ENCODE data around the gene ACO2.
"Not testable (repeated sequence)": the region's sequence is repeated elsewhere in the genome, so short reads cannot be mapped to it uniquely, and the experiment has no call there.

The ACO2 gene

DNA sequence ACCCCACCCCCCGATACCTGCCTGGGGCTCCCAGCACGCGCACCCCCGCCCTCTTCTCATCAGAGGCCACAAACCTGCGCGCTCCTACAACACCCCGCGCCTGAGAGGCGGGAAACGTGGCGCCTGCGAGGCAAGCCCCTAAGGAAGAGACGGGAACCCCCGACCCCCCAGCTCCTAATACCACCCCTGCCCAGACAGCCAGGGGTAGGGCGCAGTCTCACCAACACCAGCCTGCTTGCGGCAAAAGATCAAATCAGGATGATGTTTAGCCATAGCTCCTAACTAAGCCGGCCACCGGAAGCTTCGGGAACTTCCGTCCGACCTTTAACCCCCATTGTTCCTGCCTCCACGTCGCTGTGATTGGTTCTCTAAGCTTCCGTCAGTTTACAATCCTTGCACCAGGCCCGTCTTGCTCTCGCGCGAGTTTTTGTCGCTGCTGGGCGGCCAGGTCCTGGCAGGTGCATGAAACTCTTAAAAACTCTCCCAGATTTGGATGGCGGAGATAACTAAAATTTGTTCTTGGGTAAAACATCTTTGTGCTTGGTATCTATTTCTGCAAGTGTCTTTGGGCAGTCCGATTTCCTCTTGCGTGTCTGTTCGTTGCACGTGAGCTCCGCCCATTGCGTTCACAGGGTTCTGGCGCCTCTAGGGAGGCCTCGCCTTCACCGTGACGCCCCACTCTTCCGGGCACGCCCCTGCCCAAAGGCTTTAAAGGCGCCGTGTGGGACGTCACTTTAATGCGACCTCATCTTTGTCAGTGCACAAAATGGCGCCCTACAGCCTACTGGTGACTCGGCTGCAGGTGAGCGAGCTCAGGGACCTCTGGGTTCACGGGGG is at the start of gene ACO2, which contains the start of gene PHF5A:
Gene ACO2 (plus strand): TSS at position 737 of the 837 bp plus-strand sequence. CDS start 30 bp downstream, at position 767.
Gene PHF5A (minus strand): TSS at position 312 of the 837 bp plus-strand sequence. CDS start 39 bp downstream, at position 273.
- peak; percentile 98 for DNase-seq

DNA sequence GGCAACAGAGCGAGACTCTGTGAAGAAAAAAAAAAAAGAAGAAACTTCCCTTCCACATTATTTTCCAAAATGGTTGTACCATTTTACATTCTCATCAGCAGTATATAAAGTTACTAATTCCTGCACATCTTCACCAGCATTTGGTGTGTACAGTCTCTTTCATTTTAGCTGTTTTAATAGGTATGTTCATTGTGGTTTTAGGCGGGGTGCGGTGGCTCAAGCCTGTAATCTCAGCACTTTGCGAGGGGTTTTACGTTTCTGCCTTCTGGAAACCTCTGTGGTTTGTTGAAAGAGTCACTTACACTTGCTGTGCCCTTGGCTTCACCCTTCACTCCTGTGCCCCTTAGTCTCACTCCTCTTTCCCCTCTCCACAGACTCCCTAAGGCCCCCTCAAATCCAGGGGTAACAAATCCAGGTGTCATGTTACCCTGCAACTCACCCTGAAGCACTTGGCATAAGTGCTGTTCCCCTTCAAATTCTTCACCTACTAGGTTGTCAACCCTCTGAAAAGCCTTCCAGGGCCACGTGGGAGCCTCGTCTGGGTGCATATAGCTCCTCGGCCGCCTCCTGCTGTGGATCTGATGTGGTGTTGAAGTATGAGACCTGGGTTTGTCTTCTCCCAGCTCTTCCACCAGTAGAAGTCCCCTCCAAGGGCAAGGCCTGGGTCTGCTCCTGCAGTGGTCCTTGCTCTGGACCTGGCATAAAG is 43.1 kb upstream of the ACO2 start:
- no peak for DNase-seq

DNA sequence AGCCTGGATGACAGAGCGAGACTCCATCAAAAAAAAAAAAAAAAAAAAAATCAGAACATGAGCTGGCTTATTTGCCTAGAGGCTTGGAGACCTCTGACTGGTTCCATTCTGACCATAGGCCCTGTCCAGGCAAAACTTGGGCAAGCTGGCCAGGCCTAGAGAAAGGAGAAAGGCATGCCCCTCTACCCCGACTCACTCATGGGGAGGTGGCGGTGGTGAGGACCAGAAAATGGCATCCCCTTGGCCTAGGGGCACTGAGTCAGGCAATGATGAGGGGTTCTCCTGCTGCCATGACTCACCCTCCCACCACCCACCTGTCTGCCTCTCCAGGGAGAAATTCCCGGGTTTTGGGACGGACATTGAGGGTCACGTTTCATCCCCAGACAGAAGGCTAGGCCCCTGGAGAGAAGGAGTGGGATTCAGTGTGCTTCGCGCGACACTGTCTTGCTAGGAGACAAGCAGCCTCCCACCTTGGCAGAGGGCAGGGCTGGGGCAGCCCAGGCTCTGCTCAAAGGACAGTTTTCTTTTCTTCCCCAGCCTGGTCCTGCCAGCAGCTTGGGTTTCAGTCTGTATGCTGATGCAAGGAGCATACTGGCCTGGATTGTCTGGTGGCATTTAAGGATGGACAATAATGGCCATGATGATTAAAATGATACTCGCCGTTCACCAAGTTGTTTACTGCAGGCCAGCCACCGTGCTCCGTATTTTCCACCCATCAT is 39.5 kb upstream of the ACO2 start:
- no peak for DNase-seq

DNA sequence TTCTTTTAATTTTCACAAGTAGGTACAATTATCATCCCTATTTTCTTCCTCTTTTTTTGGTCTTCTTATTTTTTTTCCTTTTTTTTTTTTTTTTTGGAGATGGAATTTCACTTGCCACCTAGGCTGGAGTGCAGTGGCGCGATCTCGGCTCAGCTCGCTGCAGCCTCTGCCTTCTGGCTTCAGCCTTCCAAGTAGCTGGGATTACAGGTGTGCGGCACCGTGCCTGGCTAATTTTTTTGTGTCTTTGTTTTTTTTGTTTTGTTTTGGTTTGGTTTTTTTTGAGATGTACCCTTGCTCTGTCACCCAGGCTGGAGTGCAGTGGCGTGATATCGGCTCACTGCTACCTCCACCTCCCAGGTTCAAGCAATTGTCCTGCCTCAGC is 39.0 kb upstream of the ACO2 start:
- no peak for DNase-seq

DNA sequence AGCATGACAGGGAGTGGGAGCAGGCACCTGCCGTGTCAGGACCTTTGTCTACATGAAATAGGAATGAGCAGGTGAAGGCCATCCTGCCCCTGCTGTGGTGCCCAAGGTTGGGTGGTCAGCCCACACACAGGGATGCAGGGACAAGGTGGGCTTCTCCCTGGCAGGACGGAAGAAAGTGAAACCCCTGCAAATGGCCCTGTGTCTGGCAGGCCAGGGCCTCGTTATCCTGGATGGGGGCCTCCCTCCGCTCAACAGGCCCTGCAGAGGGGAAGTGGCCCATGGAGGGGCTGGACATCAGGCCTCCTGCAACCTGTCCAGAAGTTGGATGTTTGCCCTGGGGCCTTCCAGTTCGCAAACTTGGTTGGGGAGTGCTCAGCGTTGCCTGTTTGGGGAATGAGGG is 37.3 kb upstream of the ACO2 start:
- no peak for DNase-seq

DNA sequence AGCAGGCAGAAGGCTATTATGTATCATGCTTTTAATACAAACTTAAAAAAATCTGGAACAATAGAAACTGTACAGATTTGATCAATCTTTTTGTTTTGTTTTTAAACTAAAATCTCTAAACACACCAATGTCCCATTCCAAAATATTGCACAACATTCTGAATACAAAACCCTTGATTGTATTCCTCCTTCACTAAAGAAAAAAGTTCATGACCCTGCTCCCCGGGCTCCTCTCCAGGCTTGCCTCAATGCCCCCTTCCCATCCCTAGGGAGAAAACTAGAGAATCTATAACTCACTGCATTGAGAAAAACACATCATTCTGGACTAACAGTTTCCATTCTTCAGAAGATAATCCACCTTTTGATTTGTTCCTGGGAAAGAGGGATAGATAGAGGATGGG is 35.4 kb upstream of the ACO2 start:
- not testable (repeated sequence) for DNase-seq

DNA sequence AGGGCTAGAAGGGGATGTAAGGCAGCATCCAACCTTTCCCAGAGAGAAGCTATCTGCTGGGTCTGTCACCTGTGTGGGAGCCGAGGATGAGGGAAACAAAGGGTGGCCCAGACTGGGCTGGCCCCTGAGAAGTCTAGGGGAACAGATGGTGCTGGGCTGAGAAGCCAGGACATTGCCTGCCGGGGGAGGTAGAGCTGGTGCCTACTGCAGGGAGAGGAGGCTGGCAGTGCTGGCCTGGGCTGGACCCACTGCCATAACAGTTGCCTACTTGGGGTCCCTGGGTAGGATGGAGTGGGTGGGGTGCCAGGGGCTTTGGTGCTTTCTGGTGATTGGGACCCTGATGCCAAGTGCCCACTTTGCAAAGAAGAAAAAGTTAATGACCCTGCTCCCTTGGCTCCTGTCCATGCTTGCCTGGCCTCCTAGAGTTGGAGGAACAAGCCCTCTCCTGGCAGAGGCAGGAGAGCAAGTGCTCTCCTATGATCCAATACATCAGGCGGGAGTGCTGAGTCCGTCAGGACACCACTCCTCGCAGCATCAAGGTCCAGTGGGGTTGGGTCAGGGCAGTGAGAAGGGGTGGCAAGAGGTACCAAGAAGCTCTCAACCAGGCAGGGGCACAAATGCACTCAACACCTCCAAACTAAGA is 34.4 kb upstream of the ACO2 start:
- not testable (repeated sequence) for DNase-seq

DNA sequence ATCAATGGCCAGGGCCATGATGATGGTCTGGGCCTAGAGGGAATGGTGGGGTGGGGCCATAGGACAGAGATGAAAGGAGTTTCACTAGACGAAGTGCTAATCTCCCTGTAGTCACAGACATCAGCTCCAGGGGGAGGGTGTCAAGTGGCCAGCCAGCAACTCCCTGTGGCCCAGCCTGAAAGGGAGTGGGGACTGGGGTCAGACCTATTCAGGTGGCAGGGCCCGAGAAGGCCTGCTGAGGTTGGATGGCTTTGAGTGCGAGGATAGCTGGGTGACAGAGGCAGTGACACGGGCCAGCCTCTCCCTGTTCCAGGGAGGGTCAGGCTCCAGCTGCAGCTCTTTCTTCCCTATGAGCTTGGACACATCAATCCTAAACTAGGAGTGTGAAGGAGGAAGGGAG is 33.4 kb upstream of the ACO2 start:
- no peak for DNase-seq

DNA sequence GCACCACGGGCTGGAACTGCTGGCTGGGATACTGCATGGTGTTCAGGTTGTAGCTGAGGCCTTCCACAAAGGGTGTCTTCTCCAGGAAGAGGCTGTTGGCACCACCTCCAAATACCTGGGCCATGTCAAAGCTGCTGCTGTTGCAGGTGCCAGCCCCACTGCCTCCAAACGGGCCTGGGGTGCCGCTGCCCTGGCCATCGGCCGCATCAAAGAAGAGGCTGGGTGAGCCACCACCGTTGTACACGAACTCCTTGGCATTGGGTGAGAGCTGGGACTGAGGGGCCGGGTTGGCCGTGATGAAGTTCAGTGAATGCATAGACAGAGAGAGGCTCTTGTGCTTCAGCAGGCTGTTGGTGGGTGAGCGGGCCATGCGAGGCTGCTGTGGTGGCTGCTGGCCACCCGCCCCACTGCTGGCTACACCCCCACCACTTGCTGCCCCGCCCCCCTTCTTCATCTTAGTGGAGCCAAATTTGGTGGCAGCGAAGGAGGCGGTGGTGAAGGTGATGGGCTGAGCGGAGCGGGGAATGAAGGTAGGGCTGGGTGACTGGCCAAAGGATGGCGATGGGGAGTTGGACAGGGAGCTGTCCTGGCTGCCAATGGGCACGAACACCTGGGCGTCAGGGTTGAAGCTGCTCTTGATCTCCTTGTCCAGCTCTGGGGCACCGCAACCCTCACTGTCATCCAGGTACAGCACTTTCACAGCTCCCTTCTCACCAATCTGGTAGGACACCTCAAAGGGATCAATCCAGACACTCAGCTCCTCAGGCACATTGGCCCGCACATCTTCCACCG is 32.4 kb upstream of the ACO2 start:
- DNase-seq: no peak

DNA sequence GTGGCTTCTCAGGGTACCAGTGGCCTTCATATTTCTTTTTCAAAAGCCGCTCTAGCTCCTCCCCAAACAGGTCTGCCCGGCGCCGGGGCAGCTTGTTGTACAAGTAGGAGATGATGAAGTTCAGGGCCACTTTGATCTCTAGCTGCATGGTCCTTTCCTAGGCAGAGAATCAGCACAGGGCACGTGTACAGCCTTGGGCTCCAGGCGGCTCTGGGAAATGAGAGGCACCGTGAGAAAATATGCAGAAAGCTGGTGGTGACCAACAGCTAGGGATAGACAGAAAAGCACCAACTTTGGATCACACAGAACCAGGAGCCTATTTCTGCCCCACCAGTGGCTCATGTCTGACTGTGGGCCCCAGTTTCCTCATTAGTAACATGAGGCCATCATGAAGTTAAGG is 31.7 kb upstream of the ACO2 start:
- no peak for DNase-seq

DNA sequence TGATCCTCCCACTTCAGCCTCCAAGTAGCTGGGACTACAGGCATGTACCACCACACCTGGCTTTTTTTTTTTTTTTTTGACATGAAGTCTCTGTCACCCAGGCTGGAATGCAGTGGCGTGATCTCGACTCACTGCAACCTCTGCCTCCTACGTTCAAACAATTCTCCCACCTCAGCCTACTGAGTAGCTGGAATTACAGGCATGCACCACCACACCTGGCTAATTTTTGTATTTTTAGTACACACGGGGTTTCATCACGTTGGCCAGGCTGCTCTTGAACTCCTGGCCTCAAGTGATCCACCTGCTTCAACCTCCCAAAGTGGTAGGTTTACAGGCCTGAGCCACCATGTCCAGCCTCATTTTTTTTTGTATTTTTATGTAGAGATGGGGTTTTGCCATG is 28.4 kb upstream of the ACO2 start:
- not testable (repeated sequence) for DNase-seq

DNA sequence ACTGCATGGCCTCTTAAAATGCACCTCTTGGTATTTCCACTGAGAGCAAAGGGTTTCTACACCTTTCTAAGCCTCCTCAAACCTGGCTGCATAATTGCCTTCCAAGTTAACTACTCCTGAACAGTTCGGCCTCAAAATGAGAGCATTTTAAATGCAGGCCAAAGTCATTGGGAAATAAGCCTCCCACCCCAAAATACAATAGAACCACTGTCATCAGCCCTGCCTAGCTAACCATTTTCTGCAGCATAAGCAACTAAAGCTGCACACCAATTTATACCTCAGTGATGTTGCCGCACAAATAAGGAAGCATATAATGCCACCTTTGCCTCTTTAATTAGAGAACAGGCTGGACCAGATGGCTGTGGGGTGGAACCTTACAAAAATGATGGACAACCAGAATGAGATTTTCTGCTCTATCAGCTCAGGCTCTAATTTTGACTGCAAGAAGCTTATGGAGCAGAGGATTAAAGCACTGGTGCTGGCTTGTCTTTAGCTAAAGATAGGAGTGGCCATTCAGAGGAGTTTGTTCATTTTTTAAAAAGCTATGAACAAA is 26.6 kb upstream of the ACO2 start:
- no peak for DNase-seq

DNA sequence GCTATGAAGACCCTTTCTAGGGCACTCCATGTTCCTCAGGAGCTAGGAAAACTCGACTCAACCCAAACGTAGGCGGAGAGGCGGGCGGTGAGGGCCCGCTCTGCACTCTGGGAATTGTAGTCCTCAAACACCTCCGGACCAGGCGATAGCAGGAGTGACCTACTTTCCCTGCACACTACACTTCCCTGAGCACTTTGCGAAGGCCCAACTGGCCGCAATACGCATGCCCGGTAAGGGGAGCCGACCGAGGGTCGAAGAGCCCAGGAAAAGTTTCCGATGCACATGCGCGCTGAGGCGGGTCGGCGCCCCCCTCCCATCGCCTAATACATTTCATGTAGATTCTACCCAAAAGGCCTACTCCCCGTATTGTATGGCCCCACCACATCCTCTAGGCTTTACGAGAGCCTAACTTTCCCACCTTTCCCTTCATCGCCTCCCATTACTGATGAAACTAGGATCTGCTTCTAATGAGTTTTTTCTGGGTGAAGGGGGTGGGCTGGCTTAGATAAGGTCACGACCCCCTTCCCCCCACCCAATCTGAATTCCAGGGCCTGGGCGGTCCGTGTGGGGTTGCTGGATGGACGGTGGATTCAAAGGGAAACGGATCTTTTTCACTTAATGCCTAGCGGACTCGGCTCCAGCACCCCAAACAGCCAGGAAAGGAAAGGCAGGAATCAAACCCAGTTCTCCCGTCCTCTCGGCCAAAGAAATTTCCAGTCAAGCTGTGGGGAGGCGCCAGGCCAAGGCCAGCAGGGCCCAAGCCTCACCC is 24.4 kb upstream of the ACO2 start:
- DNase-seq: peak; percentile 96

DNA sequence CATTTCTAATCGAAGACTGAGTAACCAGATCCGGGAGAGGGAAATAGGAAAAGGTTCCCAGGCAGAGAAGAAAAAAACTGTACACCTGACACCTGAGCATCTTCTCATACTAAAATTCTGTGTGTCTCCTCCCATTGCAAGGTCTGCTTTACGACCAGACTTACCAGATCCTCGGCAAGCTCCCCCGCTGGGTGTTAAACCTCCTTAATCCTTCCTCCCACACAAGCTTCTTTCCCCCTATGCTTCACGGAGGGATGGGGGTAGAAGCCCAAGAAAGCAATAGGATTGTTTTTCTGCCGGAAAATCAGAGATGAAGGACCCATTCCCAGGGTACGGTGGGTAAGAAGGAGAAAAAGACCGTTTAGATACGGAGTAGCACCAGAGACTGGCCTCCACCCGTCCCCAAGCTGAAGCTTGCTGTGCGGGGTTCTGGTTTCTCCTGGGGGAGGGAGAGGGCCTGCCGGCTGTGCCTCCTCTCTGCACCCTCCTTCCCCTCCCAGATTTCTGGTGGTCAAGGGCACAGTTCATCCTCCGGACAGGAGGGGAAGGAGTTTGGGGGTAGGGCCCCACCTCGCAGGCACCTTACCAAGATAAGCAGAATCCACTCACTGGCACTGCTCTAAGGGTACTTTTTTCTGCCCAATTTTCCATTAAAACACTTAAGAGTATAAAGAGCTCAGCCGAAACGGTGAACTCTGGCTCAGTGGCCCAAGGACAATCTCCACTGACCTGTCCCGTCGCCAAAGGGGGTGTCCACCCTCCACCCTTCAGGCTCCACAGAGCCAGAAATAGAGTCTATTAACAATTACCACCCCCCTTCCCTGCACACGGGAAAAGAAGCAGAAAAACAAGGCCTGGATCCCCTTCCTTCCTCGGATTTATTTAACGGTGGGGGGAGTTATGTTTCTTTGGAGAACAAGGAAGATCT is 23.5 kb upstream of the ACO2 start:
- DNase-seq: peak; percentile 34

DNA sequence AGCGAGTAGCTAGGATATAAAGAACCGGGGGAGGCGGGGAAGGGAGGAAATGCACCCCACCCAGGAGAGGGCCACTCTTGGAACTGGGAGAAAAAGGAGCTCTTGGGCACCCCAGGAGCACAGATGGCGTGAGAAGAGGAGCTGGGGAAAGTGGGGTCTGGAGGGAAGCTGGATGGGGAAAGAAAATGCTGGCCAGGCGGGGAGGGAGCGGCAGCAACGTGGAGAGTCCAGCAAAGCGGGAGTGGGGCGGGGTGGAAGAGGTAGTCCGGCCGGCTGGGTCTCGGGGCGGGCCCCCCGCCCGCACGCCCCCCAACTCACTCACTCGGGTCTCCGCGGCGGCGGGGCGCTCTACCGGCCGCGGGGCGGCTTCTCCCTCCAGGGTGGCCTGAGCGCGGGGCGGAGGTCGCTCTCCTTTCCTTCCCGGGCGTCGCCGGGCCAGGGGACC is 22.8 kb upstream of the ACO2 start:
- peak; percentile 32 for DNase-seq

DNA sequence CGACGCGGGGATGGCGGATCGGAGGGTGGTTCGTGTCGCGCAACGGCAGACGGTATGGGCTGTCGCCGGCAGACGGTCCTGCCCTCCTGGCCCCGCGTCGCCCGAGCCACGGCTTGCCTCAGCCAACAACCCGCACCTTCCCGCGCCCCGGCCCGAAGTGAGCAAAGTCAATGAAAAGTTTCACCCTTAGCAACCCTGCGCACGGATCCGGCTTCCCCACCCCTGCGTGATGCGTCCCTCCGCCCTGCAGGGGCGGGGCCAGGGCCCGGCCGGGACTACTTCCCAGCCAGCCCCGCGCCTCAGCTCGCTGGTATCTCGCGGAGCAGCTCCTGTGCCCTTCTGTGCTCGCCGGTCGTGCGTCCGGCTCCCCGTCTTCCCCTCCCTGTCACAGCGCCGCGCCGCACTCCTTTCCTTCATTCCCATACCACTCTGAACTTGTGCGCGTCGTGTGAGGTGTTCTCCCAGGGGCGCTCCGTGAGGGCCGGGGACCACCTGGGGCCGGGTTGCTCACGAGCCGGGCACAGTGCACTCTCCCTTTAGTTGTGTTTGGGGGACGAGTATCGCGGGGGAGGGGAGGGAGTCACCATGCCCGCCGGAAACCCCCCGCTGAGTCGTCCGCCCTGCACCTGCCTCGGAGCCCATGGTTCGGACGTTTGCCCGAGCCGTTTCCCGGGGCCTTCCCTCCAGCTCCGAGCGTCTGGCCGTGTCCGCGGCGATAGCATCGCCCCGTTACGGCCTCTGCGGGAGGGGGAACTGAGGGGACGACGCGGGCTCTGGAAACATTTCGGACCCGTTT is 22.1 kb upstream of the ACO2 start, which contains the start of gene TOB2:
Gene TOB2 (minus strand): TSS at position 163 of the 796 bp plus-strand sequence. CDS start 9,456 bp downstream, outside the sequence.
- DNase-seq: peak; percentile 95

DNA sequence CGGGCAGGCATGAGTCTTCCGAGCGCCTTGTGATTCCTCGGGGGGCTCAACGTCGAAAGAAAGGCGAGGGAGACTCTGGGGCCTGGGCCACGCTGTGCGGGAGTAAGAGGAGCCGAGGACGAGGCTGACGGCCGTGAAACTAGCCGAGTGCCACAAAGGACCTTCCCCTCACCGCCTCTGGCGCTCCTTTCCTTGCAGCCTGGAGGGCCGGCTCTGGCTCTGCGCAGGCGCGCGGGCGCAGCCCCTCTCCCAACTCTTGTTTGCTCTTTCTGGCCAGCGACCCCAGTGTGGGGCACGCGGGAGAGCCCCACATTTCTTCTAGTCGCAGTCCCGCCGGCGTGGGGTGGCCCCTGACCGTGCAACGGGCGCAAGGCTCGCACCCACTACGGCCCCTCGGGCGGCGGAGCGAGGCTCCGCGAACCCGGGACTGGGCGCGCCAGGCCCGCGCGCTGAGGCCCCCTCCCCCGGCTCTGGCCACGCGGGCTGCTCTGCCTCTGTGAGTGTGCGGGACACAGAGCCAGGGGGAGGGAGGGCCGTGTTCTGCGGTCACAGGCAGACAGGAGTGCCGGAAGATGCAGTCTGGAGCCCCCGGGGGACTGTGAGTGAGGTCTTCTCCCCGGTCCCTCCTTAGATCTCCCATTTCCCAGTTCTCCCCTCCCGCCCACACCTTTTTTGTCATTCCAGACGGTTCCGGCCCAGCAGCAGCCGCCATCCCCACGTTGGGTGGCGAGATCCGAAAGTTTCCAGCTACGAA is 21.3 kb upstream of the ACO2 start:
- peak; percentile 71 for DNase-seq

All from hematopoietic multipotent progenitor cell treated with erythropoietin and hydrocortisone succinate and interleukin-3 and kit ligand, for 8 days (in vitro differentiated cells).